Skin of body (tissue), 2 donors: ENCODE measurements around the gene SYNDIG1. TPM values are rescaled to one million over a fixed set of nuclear protein-coding genes. Genes with fewer than 3 reads are reported as not detected.
A peak's percentile ranks its signal among the peaks of the same experiment; 100 is the strongest.

Experiments
- DNase-seq: peaks from one replicate; lab custom pipeline; 2025; lab: John Stamatoyannopoulos, UW
- total RNA-seq: library from RNA; depleted of rRNA; stranded (reverse); fragments of >200 nt; gene quantifications from one replicate; pipeline ENCODE4 v1.2.3, GENCODE V29; 2014

Gene SYNDIG1
- 2.6 TPM for total RNA-seq

DNA sequence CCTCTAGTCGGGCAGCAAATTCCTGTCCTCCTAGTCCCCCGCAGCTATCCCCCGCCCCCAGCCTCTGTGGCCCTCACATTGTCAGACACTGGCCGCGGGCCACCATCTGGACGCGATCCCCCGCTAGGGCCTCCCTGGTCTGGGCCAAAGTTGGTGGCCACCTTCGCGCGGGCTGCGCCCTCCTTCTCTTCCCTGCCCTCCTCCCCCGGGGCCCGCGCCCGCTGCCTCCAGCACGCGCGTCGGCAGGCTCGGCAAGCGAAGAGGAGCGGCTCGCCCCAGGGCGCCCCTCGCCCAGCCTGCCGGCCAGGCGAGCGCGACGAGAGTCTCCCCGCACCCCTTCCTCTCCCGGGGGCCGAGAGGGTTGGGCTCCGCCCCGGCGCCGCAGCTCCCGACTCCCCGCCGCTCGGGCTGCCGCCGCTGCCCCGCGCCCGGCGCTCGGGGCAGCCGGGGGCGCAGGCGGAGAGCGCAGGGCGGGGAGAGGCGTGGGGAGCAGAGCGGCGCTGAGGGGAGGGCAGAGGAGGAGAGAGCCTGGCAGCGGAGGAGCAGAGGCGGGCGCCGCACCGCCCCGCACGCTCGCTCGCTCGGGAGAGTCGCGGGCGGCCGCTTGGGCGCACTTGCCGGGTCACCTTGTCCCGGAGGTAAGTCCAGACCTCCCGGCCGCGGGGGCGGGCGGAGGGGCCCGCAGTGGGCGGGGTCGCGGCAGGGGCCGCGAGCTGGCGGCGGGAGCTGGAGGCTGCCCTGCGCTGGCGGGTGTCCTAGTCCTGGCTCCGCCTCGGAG, at the start of gene SYNDIG1:
Gene SYNDIG1 (plus strand): TSS at position 514 of the 778 bp plus-strand sequence. CDS start 73,469 bp downstream, outside the sequence.
- DNase-seq, result no peak

DNA sequence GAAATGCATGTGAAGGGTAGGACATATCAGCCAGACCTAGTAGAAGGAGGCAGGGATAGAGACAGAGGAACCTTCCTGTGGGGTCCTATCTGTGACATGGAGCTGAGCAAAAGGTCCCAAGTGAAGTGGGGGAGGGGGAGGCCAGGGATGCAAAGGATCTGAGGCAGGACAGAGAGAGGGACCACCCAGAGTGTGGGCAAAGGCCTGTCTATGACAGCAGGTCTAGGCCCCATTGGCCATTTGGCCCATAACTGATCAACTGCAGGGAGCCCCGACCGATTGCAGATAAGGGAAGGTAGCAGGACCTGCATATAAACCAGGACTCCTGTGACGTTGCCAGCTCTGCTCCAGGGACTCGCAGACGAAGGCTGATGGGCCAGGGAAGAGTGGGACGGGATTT, 49.6 kb upstream of the SYNDIG1 start:
- DNase-seq, result no peak

DNA sequence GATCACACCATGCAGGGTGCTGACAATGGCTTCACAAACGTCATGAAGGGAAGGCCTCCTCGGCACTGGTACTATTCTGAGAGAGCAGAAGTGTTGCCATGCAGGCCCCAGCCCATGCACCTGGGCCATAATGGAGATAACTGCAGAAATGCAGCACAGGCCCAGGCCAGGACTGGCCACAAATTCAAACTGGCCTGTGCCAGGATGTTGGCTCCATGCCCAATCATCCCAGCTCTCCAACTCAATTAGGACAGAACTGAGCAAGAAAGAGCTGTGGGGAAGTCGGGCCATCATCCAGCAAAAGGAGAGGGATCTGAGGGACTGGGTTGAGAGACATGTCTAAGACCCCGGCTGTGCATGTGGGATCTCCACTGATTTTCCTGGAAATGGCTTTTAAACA, 48.9 kb upstream of the SYNDIG1 start:
- DNase-seq, result no peak

DNA sequence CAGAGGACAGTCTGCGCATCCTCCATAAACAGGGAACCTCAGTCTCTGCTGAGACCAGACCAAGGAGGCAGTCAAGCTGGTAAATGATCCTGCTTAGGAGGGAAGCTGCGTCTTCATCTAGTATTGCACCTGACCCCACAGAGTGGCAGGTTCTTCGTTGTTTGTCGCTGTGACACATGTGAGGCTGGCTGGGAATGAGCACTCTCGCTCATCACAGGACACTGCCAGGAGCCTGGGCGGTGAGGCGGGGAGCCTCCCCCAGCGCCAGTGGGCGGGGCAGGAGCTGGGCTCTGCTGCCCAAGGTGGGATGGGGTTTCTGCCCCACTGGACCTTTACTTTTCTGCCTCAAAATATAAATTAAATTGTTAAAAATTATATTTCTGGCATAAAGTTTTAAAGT, 48.4 kb upstream of the SYNDIG1 start:
- DNase-seq, result no peak

DNA sequence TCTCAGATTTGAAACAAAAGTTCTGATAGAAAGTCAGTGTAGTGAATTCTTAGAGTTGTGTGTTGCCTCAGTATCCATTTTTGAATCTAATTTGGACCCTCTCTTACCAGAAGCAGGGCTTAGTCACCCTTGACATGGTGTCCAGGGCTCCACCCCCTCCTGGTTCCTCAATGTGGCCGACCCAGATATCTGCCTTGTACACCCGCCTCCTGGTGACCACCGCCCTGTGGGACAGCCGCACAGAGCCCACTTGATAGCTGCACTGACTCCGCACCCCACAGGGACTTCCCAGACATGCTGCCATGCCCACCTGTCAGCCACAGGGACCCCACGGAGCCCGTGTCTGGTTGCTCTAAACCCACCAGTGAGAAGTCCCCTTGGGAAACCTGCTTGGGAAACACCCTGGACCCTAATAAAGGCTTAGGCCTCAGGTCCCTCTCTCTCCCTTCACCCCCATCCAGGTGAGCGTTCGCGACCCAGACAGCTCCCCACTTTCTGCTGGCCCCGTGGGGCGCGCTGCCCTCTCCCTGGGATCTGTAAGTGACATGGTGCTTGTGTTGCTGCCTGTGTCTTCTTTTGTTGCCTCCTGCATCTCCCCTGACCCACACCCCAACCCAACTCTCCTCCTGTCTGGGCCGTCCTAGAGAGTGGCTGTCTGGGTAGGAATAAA, 47.2 kb upstream of the SYNDIG1 start:
- DNase-seq, result no peak

DNA sequence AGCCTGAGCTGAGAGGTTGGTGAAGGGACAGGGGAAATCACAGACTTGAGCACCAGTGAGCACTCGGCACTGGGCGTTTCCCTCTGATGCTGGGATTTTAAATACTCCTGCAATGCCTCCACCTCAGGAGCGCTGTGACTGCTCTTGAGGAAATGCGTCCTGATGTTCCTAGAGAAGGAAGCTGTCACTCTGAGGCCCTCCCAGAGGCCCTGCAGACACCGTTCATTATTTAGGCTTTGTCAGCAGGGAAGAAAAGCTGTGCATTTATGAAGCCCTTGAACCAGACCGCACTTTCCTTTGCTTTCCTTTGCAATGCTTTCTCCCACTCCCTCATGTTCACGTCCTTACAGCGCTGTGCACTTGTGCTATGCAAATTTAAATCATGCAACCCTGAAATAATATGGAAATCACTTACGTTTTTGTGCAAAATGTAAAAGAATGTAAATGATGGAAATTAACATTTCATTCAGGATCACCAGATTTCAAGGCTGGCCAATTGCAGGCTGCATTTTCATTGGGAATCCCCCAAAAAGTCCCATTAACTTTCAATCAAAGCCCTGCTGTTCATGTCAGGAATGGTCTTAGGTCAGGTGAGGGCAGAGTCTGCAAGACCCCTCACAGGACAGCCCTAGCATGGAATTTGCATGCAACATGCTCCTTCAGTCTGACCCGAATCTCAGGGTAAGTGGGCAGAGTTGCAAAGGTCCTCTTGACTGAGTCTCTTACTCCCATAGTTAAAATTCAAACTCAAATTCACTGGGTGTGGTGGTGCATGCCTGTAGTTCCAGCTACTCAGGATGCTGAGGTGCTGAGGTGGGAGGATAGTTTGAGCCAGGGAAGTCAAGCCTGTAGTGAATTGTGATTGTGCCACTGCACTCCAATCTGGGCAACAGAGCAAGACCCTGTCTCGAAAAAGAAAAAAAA, 45.8 kb upstream of the SYNDIG1 start:
- DNase-seq, result no peak

DNA sequence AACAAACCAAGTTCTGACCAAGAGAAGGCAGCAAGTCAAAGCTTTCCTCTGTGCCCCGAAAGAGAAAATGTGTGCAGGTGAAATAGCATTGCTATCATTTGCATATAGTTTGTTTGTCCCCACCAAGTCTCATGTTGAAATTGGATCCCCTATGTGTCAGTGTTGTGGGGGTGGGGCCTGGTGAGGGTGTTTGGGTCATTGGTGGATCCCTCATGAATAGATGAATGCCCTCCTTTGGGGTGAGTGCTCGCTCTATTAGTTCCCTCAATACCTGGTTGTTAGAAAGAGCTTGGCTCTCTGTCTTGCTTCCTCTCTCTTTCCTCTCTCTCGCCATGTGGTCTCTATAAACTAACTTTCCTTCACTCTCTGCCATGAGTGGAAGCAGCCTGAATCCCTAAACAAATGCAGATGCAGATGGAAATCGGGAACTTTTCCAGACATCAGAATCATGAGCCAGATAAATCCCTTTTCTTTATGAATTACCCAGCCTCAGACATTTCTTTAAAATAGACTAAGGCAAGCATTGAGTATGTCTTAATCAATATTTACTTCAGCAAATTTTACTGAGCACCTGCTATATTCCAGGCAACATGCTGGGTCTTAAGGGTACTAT, 43.8 kb upstream of the SYNDIG1 start:
- DNase-seq, result peak; percentile 50

DNA sequence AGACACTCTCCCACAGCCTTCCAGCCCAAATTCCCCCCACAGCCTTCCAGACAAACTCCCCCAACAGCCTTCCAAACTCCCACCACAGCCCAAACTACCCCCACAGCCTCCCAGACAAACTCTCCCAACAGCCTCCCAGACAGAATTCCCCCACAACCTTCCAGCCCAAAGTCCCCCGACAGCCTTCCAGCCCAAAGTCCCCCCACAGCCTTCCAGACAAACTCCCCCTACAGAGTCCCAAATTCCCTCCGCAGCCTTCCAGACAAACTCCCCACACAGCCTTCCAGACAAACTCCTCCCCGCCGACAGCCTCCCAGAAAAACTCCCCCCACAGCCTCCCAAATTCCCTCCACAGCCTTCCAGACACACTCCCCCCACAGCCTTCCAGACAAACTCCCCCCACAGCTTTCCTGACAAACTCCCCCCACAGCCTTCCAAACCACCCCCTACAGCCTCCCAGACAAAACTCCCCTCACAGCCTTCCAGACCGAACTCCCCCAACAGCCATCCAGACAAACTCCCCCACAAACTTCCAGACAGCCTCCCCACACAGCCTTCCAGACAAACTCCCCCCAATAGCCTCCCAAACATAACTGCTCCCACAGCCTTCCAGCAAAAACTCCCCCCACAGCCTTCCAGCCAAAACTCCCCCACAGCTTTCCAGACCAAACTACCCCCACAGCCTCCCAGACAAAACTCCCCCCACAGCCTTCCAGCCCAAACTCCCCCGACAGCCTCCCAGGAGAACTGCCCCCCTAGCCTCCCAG, 38.0 kb upstream of the SYNDIG1 start:
- no peak for DNase-seq

DNA sequence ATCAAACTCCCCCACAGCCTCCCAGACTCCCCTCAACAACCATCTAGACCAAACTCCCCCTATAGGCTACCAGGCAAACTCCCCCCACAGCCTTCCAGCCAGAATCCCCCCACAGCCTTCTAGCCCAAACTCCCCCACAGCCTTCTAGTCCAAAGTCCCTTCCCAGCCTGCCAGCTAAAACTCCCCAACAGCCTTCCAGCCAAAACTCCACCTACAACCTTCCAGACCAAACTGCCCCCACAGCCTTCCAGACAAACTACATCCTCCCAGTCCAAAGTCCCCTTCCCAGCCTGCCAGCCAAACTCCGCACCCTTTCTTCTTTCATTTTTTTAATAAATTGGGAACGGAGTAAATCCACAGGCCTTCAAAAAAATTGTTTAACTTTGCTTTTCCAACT, 37.4 kb upstream of the SYNDIG1 start:
- DNase-seq, result no peak

DNA sequence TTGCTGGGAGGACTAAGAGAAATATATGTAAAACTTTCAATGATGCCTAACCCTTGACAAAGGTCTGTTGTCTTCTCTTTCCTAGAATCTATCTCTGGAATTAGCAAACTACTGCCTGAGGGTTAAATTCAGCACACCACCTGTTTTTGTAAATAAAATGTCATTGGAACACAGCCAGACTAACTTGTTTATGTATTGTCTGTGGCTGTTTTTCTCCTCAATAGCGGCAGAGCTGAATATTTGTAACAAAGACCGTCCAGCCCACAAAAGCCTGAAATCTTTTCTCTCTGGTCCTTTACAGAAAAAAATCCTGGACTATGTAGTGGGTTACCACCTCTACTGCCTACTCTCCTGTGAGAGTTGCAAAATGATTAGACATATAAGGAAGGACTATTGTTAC, 33.3 kb upstream of the SYNDIG1 start:
- no peak for DNase-seq

DNA sequence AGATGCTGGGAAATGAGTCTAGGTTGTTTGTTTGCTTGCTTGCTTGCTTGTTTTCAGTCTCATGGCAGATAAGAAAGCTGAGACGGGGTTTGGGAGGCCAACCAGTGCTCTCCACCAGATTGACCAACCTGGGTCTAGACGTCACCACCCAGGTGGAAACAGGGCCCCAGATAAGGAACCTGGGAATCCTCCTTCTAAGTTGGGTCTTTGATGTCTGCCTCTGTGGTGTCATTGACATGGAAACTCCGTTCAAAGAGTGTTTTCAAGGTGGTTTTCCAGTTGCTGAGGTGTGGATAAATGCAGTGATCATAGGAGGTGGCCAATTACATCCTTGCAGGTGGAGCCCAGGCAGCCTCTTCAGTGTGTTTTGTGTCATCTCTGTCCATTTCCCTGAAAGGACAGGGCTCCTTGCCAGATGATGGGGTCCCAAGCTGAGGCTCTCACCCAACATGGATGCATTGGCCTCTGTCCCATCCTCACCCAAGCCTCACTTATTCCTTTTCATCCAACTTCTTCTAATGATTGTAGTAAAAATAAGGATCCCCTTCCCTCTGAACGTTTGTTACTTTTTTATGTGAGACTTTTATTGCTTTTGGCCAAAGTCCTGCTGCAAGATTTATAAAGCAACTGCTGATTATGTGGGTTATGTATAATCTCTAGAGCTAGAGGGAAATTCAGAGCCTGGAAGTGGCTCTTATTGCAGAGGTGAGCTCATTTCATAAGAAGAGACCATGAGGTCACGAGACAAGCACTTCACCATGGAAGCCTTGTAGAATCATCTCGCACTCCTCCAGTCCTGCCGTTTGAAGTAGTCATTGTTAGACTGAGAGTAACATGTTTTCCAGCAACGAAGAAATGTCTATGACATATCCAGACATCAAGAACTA, 32.0 kb upstream of the SYNDIG1 start:
- no peak for DNase-seq

DNA sequence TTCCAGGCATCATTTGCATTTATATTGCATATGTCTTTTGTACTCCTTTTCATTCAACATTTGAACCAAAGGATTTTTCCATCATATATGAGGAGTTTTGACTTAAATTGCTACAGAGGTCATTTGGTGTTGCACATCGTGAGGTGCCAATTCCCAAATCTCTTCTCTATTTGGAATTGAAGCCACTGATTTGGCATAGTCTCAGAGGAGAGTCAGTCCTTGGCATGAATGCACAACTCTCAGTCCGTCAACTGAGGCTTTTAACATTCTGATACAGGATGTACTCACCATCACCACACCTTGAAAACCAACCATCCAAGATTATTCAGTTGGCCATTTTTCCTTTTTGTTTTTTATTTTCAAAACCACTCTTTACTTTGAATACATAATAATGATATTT, 31.1 kb upstream of the SYNDIG1 start:
- no peak for DNase-seq

DNA sequence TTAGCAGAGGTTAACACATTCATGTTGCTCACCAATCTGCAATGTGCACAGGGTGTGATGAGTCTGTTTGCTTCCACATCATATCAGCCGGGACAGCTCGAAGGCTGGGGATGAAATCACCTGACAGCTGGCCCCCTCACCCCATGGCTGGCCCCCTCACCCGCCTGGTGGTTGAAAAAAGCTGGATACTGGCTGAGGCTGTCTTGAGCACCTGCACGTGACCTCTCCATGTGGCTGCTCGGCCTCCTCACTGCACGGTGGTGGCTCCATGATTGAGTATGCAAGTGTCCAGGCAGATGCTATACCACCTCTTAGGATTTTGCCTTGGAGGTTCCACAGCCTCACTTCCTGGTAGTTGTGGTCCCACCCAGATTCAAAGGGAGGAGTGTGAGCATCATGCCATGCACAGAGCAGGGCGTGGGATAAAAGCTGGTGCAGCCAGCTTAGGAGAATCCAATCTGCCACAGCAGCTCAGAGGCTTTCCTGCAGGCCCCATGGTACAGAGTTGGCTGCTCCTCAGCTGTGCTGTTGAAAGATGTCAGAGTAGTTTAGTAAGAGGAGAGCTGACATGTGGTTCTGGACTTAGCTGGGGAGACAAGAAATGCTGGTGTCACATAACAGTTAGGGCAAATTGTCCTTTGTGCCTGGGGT, 29.6 kb upstream of the SYNDIG1 start:
- peak; percentile 17 for DNase-seq

DNA sequence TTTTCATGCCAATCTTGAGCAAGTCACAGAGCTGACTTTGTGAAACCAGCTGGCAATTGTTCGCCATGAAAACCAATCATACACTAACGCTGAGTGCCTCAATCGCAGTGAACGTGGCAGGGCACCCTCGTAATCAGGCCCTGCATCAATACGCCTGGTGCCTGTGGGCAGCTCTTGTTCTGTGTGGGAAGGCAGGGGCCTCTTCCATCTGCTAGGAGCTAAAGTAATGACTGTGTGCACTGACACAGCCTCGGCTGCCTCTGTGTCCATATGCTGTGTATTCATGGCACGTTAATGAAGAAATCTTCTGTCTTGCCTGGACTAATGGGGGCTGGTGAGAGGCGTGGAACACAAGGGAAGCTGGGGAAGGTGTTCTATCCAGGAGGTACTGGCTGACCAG, 27.8 kb upstream of the SYNDIG1 start:
- DNase-seq, result no peak

DNA sequence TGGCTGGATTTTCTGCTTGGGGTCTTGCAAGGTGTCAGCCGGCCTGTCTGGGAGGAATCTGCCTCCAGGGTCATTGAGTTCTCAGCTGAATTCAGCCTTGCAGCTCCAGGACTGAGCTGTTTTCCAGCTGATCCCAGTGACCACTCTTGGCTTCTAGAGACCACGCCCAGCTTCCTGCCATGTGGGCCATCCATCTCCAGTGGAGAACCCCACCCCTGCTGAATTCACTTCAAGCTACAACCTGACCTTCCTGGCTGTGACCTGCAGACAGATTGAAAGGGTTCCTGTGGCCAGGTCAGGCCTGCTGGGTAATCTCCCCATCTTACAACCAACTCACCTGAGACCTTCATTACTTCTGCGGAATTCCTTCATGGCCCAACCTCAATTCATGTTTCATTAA, 26.5 kb upstream of the SYNDIG1 start:
- DNase-seq, result no peak

DNA sequence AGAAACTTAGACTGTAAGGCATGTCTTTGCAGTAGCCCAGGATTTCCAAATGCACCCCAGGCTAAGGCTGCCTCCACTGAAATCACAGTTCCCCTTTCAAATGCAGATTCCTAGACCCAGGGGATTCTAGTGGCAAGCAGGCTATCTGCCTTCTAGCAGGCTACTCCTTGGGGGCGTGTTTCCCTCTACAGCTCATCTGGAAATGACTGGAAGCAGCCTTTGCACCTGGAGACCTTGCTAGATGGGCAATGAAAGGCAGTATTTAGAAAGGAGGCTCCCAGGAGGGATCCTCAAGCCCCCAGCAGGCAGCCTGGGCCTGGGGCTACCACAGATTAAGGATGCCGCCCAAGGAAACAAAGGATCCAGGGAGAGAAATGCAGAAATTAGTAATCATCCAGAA, 26.0 kb upstream of the SYNDIG1 start:
- no peak for DNase-seq

DNA sequence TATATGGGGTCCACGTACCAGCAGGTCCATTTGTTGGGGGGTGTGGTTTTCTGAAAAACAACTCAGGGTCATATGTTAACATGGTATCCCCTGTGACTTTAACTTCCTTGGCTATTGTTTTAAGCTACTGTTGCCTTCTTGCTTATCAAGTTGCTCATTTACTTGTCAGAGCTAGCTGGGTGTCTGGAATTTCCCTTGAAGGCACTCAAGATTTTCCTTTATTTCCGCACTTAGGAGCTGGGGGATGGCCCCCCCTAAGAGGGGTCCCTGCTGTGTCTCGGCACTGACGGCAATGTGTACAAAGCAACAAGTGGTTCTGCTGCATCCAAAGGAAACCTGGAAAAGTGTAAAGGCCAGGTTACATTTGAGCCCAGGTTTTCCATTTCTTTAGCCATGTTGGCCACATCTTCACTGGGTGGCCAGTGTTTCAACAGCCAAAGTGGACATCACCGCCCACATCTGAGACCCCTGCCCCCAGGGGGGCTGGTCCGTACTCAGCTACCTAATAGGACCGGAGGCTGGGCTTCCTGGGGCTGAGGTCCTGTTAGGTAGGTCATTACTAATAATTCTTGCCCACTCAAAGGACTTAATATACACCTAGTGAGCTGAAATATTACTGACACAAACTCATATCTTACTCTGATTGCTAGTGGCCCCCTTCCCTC, 24.8 kb upstream of the SYNDIG1 start:
- no peak for DNase-seq

DNA sequence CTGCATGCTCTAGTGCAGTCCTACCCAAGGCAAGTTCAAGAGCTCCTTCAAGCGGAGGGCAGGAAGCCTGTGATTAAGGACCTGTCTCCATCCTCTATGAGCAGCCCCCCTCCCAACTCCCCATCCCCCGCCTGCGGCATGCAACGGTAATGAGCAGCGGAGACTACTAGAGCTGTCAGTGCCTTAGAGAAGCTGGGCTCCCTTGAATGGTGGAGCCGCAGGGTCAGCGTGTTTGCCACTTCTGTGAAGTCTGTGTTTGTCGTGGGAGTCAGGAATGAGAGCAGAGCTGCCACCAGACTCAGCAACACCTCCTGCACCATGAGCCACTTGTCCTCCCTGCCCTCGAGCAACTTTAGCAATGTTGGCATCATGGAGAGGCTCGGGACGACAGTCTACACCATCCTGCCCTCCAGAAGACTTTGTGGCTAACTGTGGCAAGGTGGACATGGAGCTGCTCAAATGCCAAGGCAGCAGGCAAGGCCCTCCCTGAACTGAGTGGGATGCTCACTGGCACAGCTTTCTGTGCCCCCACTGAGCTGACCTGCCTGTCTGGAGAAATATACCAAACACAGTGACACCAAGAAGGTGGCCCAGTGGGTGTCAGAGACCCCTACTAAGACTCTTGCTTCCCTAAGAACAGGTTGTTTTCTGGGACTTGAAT, 23.8 kb upstream of the SYNDIG1 start:
- DNase-seq, result no peak
